Measurements from ENCODE around the gene AFDN. TPM values are rescaled to one million over a fixed set of nuclear protein-coding genes. Genes with fewer than 3 reads are reported as not detected.

AFDN gene
- total and polyA plus RNA-seq, 10 of the 15 experiments (the other 5 are each of a cell fraction or from before 2014, with no cell fraction given): 5.7 to 68.2 (median 45.1) TPM

- TF ChIP-seq YBX1 (IDR thresholded peaks at IDR 0.05) (no peak), BMI1 (IDR thresholded peaks at IDR 0.05; ENCODE audit: borderline replicate concordance) (no peak), CUX1 (IDR thresholded peaks at IDR 0.05; ENCODE audit: insufficient replicate concordance, low read depth, low read length) (no peak), NFXL1 (IDR thresholded peaks at IDR 0.05; ENCODE audit: borderline replicate concordance) (no peak), TARDBP (IDR thresholded peaks at IDR 0.05; ENCODE audit: borderline replicate concordance) (no peak), HCFC1 (IDR thresholded peaks at IDR 0.05; ENCODE audit: low read length) (no peak), FOXK2 (IDR thresholded peaks at IDR 0.05) (no peak), RAD21 (IDR thresholded peaks at IDR 0.05; ENCODE audit: insufficient read depth, low read depth, low read length) (no peak), CEBPB (IDR thresholded peaks at IDR 0.05; ENCODE audit: borderline replicate concordance in 1 of 2, low read depth in 2 of 2, low read length in 2 of 2) (no peak), IKZF1 (conservative IDR thresholded peaks at IDR 0.05) (no peak), EZH2 (IDR thresholded peaks at IDR 0.05; ENCODE audit: borderline replicate concordance, control insufficient read depth, low read depth, low read length) (no peak), NKRF (conservative IDR thresholded peaks at IDR 0.05) (no peak), CHD4 (IDR thresholded peaks at IDR 0.05) (no peak), JUNB (IDR thresholded peaks at IDR 0.05) (no peak), NR2C1 (IDR thresholded peaks at IDR 0.05) (no peak), SP1 (IDR thresholded peaks at IDR 0.05; ENCODE audit: low read depth, low read length) (no peak)
- ChIA-PET POLR2A (no interaction called here), CTCF (no interaction called here), RAD21 (ENCODE audit: unreplicated experiment) (no interaction called here), SMC1A (ENCODE audit: uncharacterized antibody, unreplicated experiment) (no interaction called here)
- H3K36me3 ChIP-seq (ENCODE audit: control insufficient read depth in 2 of 2, insufficient read depth in 2 of 2, low read length in 1 of 2): no peaks in the 10 kb centered on the region
- no peaks in the 10 kb centered on the region for H3K27me3 ChIP-seq (replicated peaks in 1 of 2; ENCODE audit: control insufficient read depth in 2 of 2, insufficient read depth in 2 of 2, low read length in 1 of 2)
- BruUV-seq (replicated peaks): no TSS peak
- in situ Hi-C loops (cut with MboI) (no loop called here), intact Hi-C loops (cut with micrococcal nuclease; ENCODE audit: unreplicated experiment) (no loop called here)
- no peak overlapping the region for H3K4me2 ChIP-seq (ENCODE audit: control insufficient read depth, insufficient read depth)
- H3K9me3 ChIP-seq (replicated peaks; ENCODE audit: control insufficient read depth, insufficient read depth, low read length): no peaks in the 10 kb centered on the region
- 62% methylated on average over 15 of the region's 15 CpGs for WGBS (ENCODE audit: insufficient coverage, insufficient replicate concordance, low lambda C conversion rate, missing lambda C conversion rate)
- no peak overlapping the region for H3K27ac ChIP-seq (ENCODE audit: control insufficient read depth, insufficient read depth)
- H3K9ac ChIP-seq (ENCODE audit: control insufficient read depth, insufficient read depth, low read length): no peak overlapping the region
- DNase-seq (ENCODE audit: low read depth, low spot score): no peak
- no peak for ATAC-seq
- H3K4me3 ChIP-seq: no peak overlapping the region
- no peaks in the 10 kb centered on the region for H4K20me1 ChIP-seq (ENCODE audit: control insufficient read depth, insufficient read depth)
- FAIRE-seq: no peak
- no peak overlapping the region for H2AFZ ChIP-seq (ENCODE audit: control insufficient read depth, low read depth, low read length)
- H3K79me2 ChIP-seq (ENCODE audit: control insufficient read depth, insufficient read depth, low read length): no peaks in the 10 kb centered on the region
- H3K4me1 ChIP-seq (ENCODE audit: control insufficient read depth, insufficient read depth, low read length): no peaks in the 10 kb centered on the region
Measured at GRCh38 chr6:168018664-168019063, 192.0 kb downstream of the AFDN start.

Data from GM12878 (cell line).